ENCODE measurements around the gene TBX2.

TBX2 gene

DNA sequence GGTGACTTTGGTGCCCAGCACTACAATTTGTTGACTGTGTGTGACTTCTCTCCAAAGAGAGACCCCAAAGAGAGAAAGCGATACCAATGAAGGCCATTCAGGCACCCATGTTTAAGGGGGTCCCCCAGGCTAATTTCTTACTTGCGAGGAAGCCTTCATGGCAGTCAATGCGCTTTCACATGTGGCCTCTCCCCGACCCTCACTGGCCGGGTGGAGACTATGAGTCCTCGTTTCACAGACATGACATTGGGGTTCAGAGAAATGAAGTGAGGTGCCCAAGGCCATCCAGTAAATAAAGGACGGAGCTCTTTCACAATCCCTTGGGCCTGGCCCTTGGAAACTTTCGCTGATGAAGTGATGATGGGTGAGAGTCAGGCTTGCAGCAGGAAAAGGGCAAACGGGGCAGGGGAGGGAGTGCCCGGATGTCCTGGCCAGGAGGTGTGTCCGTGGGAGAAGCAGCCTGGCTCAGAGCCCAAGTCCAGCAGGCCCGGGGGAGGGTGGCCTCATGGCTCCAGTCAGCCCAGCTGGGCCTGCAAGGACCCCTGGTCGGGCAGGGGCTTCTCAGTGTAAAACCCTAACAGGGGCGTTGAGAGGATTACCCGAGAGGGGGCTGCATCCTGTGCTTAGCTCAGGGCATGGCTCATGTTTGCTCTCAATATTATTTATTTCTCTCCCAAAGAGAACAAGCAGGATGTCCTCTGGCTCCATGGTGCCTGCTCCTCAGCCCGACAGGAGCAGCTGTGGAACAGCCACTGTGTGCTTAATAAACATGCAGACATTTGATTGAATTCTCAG, 14.7 kb downstream of the TBX2 start:
- Histone ChIP-seq H3K9me3 (ENCODE audit: low read length) (no peaks in the 10 kb centered on the region), H3K36me3 (ENCODE audit: insufficient read depth, low read length) (no peaks in the 10 kb centered on the region), H3K27ac (ENCODE audit: low read depth, low read length) (no peak overlapping the region), H3K4me3 (ENCODE audit: low read depth in 1 of 2, low read length in 2 of 2) (no peak overlapping the region), H3K4me1 (ENCODE audit: insufficient read depth, low read length) (peaks cover 12% of the 10 kb centered on the region), H3K27me3 (ENCODE audit: control insufficient read depth in 1 of 2, insufficient read depth in 2 of 2, low read length in 2 of 2) (peaks cover 11 to 41% of the 10 kb centered on the region in 2 donors), H3K9ac (ENCODE audit: low read length) (no peak overlapping the region)

DNA sequence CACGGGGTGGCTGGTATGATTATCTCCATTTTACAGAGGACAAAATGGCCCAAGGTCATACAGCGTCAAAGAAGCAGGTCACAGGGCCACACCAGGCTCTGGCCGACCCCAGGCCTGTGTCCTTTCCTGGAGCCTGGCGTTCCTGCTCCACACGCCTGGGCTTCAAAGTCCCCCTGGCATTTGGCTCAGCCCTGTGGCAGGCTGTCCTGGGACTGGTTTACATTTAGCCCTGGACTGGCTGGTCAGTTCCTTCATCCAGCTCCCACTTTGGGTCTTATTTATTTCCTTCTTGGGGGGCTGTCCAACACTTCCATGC, 15.3 kb downstream of the TBX2 start:
- H3K4me1 ChIP-seq (ENCODE audit: insufficient read depth, low read length), result peaks cover 11% of the 10 kb centered on the region
- no peak overlapping the region for H3K4me3 ChIP-seq (ENCODE audit: low read depth in 1 of 2, low read length in 2 of 2)
- no peaks in the 10 kb centered on the region for H3K9me3 ChIP-seq (ENCODE audit: low read length)
- H3K36me3 ChIP-seq (ENCODE audit: insufficient read depth, low read length), result no peaks in the 10 kb centered on the region
- H3K9ac ChIP-seq (ENCODE audit: low read length), result no peak overlapping the region
- H3K27ac ChIP-seq (ENCODE audit: low read depth, low read length), result no peak overlapping the region
- H3K27me3 ChIP-seq (ENCODE audit: control insufficient read depth in 1 of 2, insufficient read depth in 2 of 2, low read length in 2 of 2), result peaks cover 9 to 39% of the 10 kb centered on the region in 2 donors

DNA sequence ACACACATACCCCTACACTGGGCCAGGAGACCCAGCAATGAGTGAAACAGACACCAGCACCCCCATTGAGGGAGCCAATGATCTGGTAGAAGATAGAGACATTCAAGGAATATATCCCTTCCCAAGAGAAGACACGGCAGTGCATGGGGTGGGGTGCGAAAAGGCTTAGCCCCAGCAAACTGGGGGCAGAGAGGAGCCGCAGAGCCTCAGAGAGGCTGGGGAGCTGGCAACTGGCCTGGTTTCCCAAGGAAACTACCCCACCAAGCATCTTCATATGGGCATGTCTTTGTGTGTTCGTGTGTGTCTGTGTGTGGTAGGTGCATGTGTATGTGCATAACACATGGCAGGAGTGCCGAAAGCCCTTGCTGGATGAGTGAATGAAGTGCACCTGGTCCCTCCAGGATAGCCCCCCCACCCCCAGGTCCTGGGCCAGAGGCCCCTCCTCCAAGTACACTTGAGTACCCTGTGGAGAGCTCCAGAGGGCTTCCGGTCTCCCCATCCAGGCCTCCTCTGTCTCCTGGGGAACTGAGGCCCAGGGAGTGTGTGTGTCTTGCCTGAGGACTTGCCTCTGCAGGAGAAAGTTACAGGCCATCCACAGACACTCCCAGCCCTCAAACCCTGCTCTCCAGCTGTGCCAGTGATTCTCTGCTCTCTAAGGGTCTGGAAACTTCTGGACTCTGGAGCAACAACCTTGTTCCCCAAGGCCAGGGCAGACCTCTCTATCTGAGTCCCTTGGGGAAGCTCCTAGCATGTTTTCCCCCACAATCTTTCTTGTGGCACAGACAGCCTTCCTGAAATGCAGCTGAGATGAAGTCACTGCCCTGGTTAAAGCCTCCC, 15.9 kb downstream of the TBX2 start:
- Histone ChIP-seq H3K4me3 (ENCODE audit: low read depth in 1 of 2, low read length in 2 of 2) (no peak overlapping the region), H3K27ac (ENCODE audit: low read depth, low read length) (no peak overlapping the region), H3K9me3 (ENCODE audit: low read length) (no peaks in the 10 kb centered on the region), H3K27me3 (ENCODE audit: control insufficient read depth in 1 of 2, insufficient read depth in 2 of 2, low read length in 2 of 2) (peaks cover 2 to 32% of the 10 kb centered on the region in 2 donors), H3K36me3 (ENCODE audit: insufficient read depth, low read length) (no peaks in the 10 kb centered on the region), H3K9ac (ENCODE audit: low read length) (no peak overlapping the region), H3K4me1 (ENCODE audit: insufficient read depth, low read length) (peaks cover 6% of the 10 kb centered on the region)

DNA sequence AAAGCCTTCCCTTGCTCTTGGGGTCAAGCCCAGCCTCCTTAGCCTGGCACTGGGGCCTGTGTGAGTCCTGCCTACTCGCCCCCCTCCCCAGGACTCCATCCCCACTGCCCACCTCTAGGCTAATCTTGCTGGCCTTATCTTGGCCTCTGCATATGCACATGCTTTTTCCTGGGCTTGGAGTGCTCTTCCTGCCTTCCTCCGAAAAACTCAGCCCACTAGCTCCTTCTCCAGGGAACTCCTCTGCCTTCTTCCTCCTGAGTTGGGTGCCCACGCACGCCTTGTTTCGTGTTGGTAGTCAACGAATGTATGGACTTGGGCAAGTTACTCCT, 16.5 kb downstream of the TBX2 start:
- Histone ChIP-seq H3K36me3 (ENCODE audit: insufficient read depth, low read length) (no peaks in the 10 kb centered on the region), H3K9me3 (ENCODE audit: low read length) (no peaks in the 10 kb centered on the region), H3K4me3 (ENCODE audit: low read depth in 1 of 2, low read length in 2 of 2) (no peak overlapping the region), H3K27ac (ENCODE audit: low read depth, low read length) (no peak overlapping the region), H3K4me1 (ENCODE audit: insufficient read depth, low read length) (peaks cover 4% of the 10 kb centered on the region), H3K9ac (ENCODE audit: low read length) (no peak overlapping the region), H3K27me3 (ENCODE audit: control insufficient read depth in 1 of 2, insufficient read depth in 2 of 2, low read length in 2 of 2) (peaks cover 0 to 26% of the 10 kb centered on the region in 2 donors)

DNA sequence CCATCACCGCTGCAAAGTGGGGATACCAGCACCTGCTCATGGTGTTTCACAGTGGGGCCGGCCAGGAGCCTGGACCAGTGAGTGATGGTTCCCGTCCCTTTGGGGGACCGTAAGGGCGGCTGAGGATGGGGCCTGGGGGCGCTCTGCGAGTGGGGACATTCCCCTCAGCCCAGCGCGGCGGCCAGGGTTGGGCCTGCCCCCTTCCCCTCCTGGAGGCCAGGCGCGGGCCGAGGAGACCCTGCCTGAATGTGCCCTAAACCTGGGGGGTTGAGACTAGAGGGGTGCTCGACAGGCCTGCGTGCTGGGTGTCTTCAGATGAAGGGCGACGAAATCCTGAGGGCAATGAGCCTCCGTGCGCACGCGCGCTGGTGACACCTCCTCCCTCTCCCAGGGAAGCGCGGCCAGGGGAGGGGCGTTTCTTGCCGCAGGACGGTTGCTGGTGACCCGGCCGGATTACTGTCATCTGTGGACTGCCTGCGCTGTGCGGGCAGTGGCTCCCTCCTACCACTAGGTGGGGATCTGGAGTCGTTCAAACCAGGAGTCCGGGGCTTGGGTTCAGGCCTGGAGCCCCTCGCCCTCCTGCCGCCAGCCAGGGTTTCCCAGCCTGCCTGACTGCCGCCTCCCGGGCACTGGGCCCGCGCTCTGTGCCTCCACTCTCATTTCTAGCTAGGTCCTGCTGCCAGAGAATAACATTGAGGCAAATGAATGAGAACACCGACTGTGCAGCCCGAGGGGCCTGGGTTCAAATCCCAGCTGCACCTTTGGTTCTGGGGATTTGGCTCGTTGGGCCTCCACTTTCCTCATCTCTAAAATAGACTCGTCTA, 17.1 kb downstream of the TBX2 start:
- Histone ChIP-seq H3K9me3 (ENCODE audit: low read length) (no peaks in the 10 kb centered on the region), H3K36me3 (ENCODE audit: insufficient read depth, low read length) (no peaks in the 10 kb centered on the region), H3K27ac (ENCODE audit: low read depth, low read length) (no peak overlapping the region), H3K4me3 (ENCODE audit: low read depth in 1 of 2, low read length in 2 of 2) (no peak overlapping the region), H3K9ac (ENCODE audit: low read length) (no peak overlapping the region), H3K27me3 (ENCODE audit: control insufficient read depth in 1 of 2, insufficient read depth in 2 of 2, low read length in 2 of 2) (peaks cover 0 to 25% of the 10 kb centered on the region in 2 donors), H3K4me1 (ENCODE audit: insufficient read depth, low read length) (peaks cover 4% of the 10 kb centered on the region)

DNA sequence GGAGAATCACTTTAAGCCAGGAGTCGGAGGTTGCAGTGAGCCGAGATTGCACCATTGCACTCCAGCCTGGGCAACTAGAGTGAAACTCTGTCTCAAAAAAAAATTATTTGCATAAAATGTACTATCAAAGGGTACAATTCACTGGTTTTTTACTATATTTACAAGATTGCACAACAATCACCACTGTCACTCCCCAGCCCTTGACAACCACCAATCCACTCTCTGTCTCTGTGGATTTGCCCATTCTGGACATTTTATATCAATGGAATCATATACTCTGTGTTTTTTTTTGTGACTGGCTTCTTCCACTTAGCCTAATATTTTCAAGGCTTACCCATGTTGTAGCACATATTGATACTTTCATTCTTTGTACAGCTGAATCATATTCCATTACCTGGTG, 18.8 kb downstream of the TBX2 start:
- peaks cover 4% of the 10 kb centered on the region for H3K4me1 ChIP-seq (ENCODE audit: insufficient read depth, low read length)
- no peaks in the 10 kb centered on the region for H3K36me3 ChIP-seq (ENCODE audit: insufficient read depth, low read length)
- no peak overlapping the region for H3K27ac ChIP-seq (ENCODE audit: low read depth, low read length)
- no peak overlapping the region for H3K4me3 ChIP-seq (ENCODE audit: low read depth in 1 of 2, low read length in 2 of 2)
- no peaks in the 10 kb centered on the region for H3K9me3 ChIP-seq (ENCODE audit: low read length)
- H3K27me3 ChIP-seq (ENCODE audit: control insufficient read depth in 1 of 2, insufficient read depth in 2 of 2, low read length in 2 of 2), result peaks cover 0 to 18% of the 10 kb centered on the region in 2 donors
- H3K9ac ChIP-seq (ENCODE audit: low read length), result no peak overlapping the region

DNA sequence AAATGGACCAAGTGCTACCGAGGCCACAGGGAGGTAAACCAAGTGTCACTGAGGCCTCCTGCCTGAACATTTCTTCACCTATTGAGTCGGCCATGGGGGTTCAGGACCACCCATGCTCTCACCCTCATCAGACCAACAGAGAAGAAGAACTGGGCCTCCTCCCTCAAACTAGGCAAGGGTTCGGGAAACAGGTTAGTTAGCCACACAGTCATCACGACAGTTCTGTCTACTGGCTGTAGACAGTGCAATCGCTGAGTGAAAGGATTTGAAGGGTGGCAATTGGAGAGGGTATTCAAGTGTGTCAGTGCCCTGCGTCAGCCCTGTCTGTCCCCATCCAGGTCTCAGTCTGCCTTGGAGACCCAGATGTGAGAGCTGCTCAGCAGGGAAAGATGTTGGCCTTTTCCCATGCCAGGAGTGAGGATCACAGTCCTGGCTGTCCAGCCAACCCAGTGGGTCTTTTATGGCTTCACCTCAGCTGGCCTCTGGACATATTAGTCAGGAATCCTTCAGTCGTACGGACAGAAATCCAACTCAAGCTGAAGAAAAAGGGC, 19.9 kb downstream of the TBX2 start:
- Histone ChIP-seq H3K27me3 (ENCODE audit: control insufficient read depth in 1 of 2, insufficient read depth in 2 of 2, low read length in 2 of 2) (peaks cover 0 to 19% of the 10 kb centered on the region in 2 donors), H3K9ac (ENCODE audit: low read length) (no peak overlapping the region), H3K4me1 (ENCODE audit: insufficient read depth, low read length) (peaks cover 4% of the 10 kb centered on the region), H3K27ac (ENCODE audit: low read depth, low read length) (no peak overlapping the region), H3K36me3 (ENCODE audit: insufficient read depth, low read length) (no peaks in the 10 kb centered on the region), H3K9me3 (ENCODE audit: low read length) (no peaks in the 10 kb centered on the region), H3K4me3 (ENCODE audit: low read depth in 1 of 2, low read length in 2 of 2) (no peak overlapping the region)

DNA sequence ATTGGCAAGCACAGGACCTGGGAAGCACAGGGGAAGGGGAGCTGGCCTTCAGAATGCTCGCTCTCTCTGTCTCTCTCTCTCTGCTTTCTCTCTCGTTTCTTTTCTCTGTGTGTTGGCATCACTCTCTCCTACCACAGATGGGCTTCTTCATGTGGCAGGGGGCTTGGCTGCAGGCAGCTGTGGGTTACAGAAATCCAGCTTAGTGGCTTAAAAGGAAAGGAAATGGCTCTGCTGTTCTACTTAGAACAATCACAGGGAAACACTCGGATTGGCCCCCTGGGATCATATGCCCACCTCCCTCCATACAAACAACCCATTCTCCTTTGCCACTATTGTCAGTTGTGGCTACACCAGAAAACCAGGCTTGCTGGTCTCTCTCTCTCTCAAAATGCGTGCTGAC, 20.4 kb downstream of the TBX2 start:
- H3K27me3 ChIP-seq (ENCODE audit: control insufficient read depth in 1 of 2, insufficient read depth in 2 of 2, low read length in 2 of 2), result peaks cover 0 to 22% of the 10 kb centered on the region in 2 donors
- peaks cover 4% of the 10 kb centered on the region for H3K4me1 ChIP-seq (ENCODE audit: insufficient read depth, low read length)
- no peak overlapping the region for H3K4me3 ChIP-seq (ENCODE audit: low read depth in 1 of 2, low read length in 2 of 2)
- H3K9ac ChIP-seq (ENCODE audit: low read length), result no peak overlapping the region
- no peaks in the 10 kb centered on the region for H3K36me3 ChIP-seq (ENCODE audit: insufficient read depth, low read length)
- H3K27ac ChIP-seq (ENCODE audit: low read depth, low read length), result no peak overlapping the region
- no peaks in the 10 kb centered on the region for H3K9me3 ChIP-seq (ENCODE audit: low read length)

DNA sequence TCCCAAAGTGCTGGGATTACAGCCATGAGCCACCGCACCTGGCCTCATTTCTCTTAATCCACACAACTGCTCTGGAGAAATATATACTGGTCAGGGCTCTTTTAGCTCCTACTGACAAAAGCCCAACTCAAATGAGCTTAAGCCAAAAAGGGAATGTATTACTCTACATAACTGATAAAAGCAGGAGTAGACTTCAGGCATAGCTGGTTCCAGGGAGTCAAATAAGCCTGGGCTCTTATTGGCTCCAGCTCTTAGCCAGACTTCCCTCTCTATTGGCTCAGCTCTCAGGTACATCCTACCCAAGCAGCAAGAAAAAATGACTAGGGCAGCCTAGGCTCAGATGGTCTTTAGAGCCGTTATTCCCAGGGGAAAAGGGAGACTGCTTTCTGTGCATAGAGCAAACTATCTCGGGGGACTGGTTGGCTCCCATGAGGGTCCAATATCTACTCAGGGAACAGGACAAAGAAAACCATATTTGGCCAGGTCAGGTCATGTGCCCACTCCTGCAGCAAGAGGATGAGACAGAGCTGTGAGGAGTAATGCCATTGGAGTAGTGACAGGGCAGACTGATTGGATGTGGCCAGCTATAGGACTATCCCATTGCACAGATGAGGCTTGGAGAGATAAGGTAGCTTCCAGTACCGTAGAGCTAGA, 21.2 kb downstream of the TBX2 start:
- Histone ChIP-seq H3K27ac (ENCODE audit: low read depth, low read length) (no peak overlapping the region), H3K4me1 (ENCODE audit: insufficient read depth, low read length) (peaks cover 4% of the 10 kb centered on the region), H3K9ac (ENCODE audit: low read length) (no peak overlapping the region), H3K4me3 (ENCODE audit: low read depth in 1 of 2, low read length in 2 of 2) (no peak overlapping the region), H3K9me3 (ENCODE audit: low read length) (no peaks in the 10 kb centered on the region), H3K36me3 (ENCODE audit: insufficient read depth, low read length) (no peaks in the 10 kb centered on the region), H3K27me3 (ENCODE audit: control insufficient read depth in 1 of 2, insufficient read depth in 2 of 2, low read length in 2 of 2) (peaks cover 0 to 22% of the 10 kb centered on the region in 2 donors)

DNA sequence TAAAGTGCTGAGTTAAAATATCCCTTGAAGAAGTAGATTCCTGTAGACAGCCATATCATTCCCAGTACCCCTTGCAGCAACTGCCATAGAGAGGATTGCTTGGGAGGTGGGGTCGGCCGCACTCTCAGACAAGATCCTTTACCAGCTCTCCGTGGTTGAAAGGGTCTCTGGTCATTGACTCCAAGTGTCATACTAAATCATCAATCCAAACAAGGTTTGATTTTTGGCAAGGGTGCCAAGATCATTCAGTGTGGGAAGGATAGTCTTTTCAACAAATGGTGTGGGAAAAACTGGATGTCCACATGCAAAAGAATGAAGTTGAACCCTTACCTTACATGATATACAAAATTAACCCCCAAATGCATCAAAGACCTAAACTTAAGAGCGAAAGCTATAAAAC, 21.8 kb downstream of the TBX2 start:
- Histone ChIP-seq H3K27me3 (ENCODE audit: control insufficient read depth in 1 of 2, insufficient read depth in 2 of 2, low read length in 2 of 2) (peaks cover 0 to 22% of the 10 kb centered on the region in 2 donors), H3K9me3 (ENCODE audit: low read length) (no peaks in the 10 kb centered on the region), H3K27ac (ENCODE audit: low read depth, low read length) (no peak overlapping the region), H3K9ac (ENCODE audit: low read length) (no peak overlapping the region), H3K4me1 (ENCODE audit: insufficient read depth, low read length) (peaks cover 4% of the 10 kb centered on the region), H3K4me3 (ENCODE audit: low read depth in 1 of 2, low read length in 2 of 2) (no peak overlapping the region), H3K36me3 (ENCODE audit: insufficient read depth, low read length) (no peaks in the 10 kb centered on the region)

All from muscle layer of colon (tissue), 2 donors.